Motor neuron (in vitro differentiated cells): Measurements from ENCODE around the gene CIBAR2. TPM values are rescaled to one million over a fixed set of nuclear protein-coding genes. Genes with fewer than 3 reads are reported as not detected.
A peak's percentile ranks its signal among the peaks of the same experiment; 100 is the strongest.

Experiments used
- ATAC-seq, 8 experiments: fragments of 200-7000 bp; cut with Tn5 transposase; replicated peaks in 6 of 8; 2 replicates each; pipeline ENCODE4 v1.8.0; 2021; ENCODE audit warnings: mild to moderate bottlenecking in 8 of 8, moderate library complexity in 8 of 8
- H3K27ac ChIP-seq, 2 donors: fragments of 250-450 bp; sonication (Bioruptor Pico); 2 replicates each; pipeline ENCODE4 v1.9.0; 2021; ENCODE audit warnings: antibody characterized with exemption in 2 of 2, mild to moderate bottlenecking in 2 of 2, moderate library complexity in 1 of 2
- H3K4me1 ChIP-seq, 2 donors: fragments of 250-450 bp; sonication (Bioruptor Pico); replicated peaks in 1 of 2; 2 replicates each; pipeline ENCODE4 v1.6.1; 2021; ENCODE audit warnings: antibody characterized with exemption in 2 of 2, mild to moderate bottlenecking in 2 of 2, moderate library complexity in 1 of 2
- H3K4me3 ChIP-seq, 5 donors: fragments of 250-450 bp; sonication (Bioruptor Pico); 2 replicates each; pipeline ENCODE4 v1.9.0; 2021; ENCODE audit warnings: antibody characterized with exemption in 5 of 5, mild to moderate bottlenecking in 5 of 5, moderate library complexity in 4 of 5
- WGBS, 10 experiments: fragments of 450-650 bp; shearing (Covaris generic); methylation state at CpG; one replicate each; pipeline ENCODE4 v1.0.0; 2022; 5-methylcytosine and 5-hydroxymethylcytosine counted together
- in situ Hi-C, 9 experiments: fragments of 400-800 bp; cut with MboI; loops; one replicate each; pipeline ENCODE4 v1.15.0; 2021; ENCODE audit warnings: low sequenced_read_pairs in 9 of 9, low pct_unique_long_range_greater_than_20kb in 2 of 9; ENCODE audit not compliant: unreplicated experiment in 9 of 9
- total RNA-seq, 8 experiments: library from RNA; unstranded; fragments of 300-600 nt; gene quantifications; 2 replicates each; pipeline versions ENCODE4 v1.2.3 to v1.2.4, GENCODE V29; 2022

Gene CIBAR2
- total RNA-seq, 8 experiments from 2014 or later, result 0.37 to 19.0 (median 0.98) TPM; not detected in 3

DNA sequence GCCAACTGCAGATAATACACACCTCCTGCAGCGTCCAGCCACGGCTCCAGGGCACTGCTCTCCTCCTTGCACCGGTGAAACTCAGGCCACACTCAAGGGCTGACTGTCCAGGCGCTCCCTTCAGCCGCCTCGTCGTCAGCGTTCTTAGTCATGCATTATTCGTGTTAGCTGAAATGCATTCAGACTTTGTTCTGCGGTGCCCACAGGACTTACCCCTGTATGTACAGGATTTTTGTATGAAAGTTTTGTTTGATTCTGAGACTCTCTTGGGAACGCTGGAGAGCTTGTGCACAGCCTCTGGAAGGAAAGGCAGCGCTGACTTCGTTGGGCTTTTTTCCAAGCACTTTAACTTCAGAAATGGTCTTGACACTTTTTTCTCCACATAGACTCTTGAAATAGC, 22.1 kb downstream of the CIBAR2 start:
- in situ Hi-C loops, result no loop called here
- Histone ChIP-seq H3K4me3 (no peak overlapping the region), H3K4me1 (peaks cover 27 to 32% of the 10 kb centered on the region in 2 donors), H3K27ac (no peak overlapping the region)
- ATAC-seq, result peak in 2 of 8 experiments; percentile 15
- WGBS, 10 experiments, result 25 to 66% (median 47%) methylated on average over 3 to 13 of the region's 13 CpGs; no CpG with 5 or more reads in 4 of the 10 experiments

DNA sequence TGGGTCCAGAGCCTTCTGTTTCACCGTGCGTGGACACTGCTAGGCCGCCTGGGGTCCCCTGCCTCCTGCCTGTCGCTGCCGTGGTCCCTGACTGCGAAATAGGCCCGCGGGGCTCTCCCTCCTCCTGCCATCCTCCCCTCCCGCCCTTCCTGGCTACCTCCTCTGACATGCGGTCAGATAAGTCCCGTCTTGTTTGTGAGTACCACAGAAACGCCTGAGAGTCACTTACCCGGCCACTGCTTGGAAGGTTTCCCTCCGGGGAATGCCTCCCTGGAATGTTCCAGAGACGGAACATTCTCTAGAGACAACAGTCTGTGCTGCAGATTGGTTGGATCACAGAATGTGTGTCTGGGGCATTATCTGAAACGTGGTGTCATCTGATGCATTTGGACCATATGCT, 22.7 kb downstream of the CIBAR2 start:
- in situ Hi-C loops, result no loop called here
- H3K4me3 ChIP-seq, result no peak overlapping the region
- peaks cover 28 to 37% of the 10 kb centered on the region in 2 donors for H3K4me1 ChIP-seq
- peak in 1 of 8 experiments; percentile 5 for ATAC-seq
- H3K27ac ChIP-seq, result no peak overlapping the region
- WGBS, 10 experiments, result 60 to 100% (median 81%) methylated on average over 1 to 6 of the region's 16 CpGs; no CpG with 5 or more reads in 3 of the 10 experiments

DNA sequence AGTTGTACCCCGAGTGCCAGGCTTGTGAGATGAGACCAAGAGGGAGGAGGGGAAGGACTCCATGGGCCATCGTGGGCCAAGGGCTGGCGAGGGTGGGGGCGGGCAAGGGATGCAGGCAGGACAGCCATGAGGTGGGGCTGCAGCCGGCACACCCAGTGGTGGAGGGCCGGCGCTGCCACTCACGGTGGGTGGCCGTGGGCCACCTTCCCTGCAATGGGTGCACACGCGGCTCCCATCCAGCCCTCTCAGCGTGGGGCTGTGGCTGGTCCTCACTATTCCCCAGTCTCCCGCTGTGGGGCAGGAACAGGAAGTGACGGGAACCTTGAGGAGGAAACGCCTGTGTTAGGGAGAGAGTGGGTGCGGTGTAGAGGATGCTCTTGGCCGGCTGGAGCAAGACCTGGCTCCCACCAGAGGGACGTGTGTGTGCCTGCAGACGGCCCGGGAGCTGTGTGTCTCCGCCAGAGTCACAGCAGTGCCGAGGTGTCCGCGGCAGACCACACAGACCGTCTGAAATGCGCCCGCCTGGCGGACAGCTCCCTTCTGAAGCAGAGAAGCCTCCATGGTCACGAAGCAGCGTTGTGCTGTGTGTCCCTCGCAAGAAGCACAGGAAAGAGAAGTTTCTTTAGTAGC, 23.6 kb downstream of the CIBAR2 start:
- in situ Hi-C loops, result no loop called here
- H3K4me1 ChIP-seq, result peaks cover 30 to 42% of the 10 kb centered on the region in 2 donors
- no peak overlapping the region for H3K27ac ChIP-seq
- 70 to 90% (median 80%) methylated on average over 2 to 11 of the region's 31 CpGs; no CpG with 5 or more reads in 5 of the 10 experiments for WGBS, 10 experiments
- ATAC-seq, result peak in 4 of 8 experiments; percentile 3 to 4 (median 3)
- no peak overlapping the region for H3K4me3 ChIP-seq

DNA sequence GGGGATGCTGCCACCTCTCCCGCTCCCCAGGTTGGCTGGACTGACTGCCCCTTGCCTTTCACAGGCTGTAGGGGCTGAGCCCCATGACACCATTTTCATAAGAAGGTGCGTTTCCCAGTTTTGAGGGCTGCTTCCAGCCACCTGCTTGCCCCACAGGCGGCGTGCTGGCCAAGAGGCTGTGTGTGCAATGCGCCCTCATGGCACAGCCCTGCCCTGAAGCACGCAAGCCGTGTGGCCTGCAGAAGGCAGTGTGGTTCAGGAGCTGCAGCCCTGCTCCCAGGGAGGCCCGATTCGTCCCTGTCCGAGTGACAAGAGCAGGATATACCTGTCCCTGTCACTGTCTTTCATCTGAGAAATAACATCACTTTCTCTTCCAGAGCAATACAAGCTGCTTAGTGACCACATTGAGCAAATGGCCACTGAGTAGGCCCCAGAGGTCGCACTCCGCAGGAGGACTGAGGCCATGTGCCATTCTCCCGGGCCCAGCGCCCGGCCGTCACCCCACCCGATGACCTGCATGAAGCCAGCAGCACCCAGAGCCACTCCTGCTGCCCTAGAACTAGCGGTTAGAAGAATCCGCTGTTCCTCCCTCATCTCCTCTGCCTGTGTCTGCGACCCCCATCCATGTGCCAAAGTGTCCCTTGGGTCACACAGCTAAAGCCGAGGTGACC, 24.2 kb downstream of the CIBAR2 start:
- no peak overlapping the region for H3K4me3 ChIP-seq
- in situ Hi-C loops, result no loop called here
- WGBS, 10 experiments, result 93 to 100% (median 100%) methylated on average over 1 to 10 of the region's 21 CpGs; no CpG with 5 or more reads in 4 of the 10 experiments
- H3K4me1 ChIP-seq, result peaks cover 37 to 49% of the 10 kb centered on the region in 2 donors
- no peak for ATAC-seq
- H3K27ac ChIP-seq, result no peak overlapping the region

DNA sequence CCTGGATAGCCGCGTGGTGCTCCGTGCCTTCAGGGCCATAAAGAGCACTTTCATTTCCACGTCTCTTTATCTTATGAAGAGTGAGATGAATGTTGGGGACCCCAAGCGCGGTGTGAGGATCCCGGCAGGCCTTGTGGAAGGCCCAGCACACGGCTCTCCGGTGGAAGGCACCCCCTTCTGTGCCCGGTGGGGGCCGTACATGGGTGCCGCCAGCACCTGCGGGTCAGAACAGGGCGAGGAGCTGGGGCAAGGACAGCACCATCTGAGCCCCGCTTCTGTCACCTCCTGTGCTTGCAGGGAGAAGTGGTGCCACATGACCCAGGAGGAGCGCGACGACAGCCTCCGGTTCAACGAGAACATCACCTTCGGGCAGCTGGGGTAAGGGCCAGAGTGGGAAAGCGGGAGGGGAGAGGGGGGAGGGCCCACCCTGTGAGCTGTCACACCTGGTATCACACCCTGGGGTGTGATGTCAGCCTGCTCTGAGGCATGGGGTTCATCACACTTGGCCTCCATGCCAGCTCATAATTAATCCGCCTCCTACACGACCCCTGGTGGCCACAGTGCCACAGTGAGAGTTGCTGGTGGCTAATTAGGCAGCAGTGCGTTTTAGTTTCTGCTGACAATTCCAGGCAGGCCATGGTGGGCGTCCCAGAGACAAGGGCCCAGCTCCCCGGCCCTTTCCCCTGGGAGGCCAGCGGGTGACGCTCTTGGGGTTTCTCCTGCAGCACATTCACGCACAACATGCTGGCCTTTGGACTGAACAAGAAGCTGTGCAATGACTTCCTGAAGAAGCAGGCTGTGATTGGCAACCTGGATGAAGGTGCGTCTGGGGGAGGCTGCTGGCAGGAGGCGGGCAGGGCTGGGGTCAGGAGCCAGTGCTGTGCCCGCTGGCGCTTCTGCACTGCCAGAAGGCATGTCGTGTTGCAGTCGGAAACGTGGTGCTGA, 25.7 kb downstream of the CIBAR2 start:
- 0 to 100% (median 80%) methylated on average over 1 to 3 of the region's 37 CpGs; no CpG with 5 or more reads in 7 of the 10 experiments for WGBS, 10 experiments
- ATAC-seq, result peak in 6 of 8 experiments; percentile 36 to 74 (median 42)
- in situ Hi-C loops, result no loop called here
- Histone ChIP-seq H3K4me3 (no peak overlapping the region), H3K4me1 (peaks cover 47 to 62% of the 10 kb centered on the region in 2 donors), H3K27ac (no peak overlapping the region)

DNA sequence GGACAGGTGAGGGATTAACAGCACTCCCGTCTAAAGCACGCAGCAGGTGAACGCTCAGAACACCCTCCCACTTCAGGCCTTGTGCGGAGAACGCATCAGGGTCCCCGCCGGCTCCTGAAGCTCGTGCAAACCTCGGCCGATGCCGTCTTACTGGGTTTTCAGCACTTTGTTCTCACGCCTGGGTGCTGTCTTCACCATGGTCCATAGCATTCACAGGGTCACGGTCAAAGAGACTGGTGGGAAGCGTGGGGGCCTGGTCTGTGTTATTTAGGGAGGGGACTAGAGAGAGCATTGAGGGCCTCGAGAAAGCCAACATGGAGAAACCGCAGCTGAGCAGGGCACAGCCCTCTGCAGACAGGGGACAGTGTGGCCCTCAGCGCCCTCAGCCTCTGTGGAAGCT, 26.6 kb downstream of the CIBAR2 start:
- no peak overlapping the region for H3K27ac ChIP-seq
- peaks cover 46 to 61% of the 10 kb centered on the region in 2 donors for H3K4me1 ChIP-seq
- no peak overlapping the region for H3K4me3 ChIP-seq
- no peak for ATAC-seq
- WGBS, 10 experiments, result 91% methylated on average over 6 of the region's 17 CpGs; no CpG with 5 or more reads in 9 of the 10 experiments
- in situ Hi-C loops, result no loop called here

DNA sequence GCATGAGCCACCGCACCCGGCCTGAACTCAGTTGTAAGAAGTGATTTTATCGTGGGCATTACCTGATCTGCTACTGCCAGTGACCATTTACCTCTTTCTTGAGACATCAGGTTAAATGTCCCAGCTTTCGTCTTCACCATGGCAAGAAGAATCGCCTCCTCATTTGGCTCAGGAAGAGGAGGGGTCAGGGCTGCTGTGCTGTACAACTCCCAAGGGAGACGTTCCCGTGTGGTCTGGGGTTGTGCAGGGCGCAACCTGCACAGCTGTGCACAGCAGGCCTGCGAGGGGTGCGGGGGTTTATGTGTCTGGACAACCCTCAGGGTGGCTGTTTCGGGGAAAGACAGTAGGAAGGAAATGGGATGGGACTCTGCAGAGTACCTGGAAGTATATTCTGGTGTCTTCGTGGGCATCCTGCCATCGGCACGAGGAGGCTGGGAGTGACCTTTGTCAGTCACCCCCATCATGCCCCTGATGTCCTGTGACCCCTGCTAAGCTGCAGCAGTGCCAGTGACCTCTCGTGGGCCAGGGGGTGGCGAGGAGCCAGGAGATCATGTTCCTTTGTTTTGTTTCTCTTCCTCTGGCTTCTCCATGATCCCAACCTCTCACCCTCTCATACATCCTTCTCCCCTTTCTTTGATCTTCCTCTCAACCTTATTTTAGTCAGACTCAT, 27.3 kb downstream of the CIBAR2 start:
- WGBS, 10 experiments, result 53 to 100% (median 88%) methylated on average over 1 to 7 of the region's 16 CpGs; no CpG with 5 or more reads in 1 of the 10 experiments
- no peak overlapping the region for H3K4me3 ChIP-seq
- in situ Hi-C loops, result no loop called here
- no peak overlapping the region for H3K27ac ChIP-seq
- H3K4me1 ChIP-seq, result peaks cover 39 to 58% of the 10 kb centered on the region in 2 donors
- no peak for ATAC-seq

DNA sequence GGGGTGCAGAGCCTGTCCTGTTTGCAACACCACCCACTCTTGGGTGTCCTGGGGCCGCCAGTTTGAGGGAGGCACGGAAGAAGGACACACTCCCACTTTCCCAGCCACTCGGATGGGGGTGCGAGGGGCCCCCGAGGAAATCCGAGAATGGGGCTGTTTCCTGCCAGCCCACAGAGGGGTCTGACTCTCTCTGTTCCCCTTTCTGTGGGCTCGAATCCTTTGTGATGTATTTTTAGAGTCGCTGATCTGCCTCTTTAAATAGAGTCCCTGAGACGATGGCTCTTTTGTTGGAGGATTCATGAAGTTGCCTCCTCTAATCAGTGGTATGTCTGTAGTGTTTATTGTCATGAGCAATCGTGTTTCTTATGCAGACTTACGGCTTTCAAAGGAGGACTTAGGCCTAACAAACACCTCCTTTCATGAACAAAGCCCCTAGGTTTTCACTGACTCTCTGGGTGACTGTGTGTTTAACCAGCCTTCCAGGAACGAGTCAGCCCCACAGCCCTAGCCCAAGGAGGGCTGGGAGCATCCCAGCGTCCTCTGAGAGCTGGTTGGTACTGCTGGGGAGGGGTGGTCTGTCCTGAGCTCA, 29.1 kb downstream of the CIBAR2 start:
- H3K27ac ChIP-seq, result no peak overlapping the region
- peaks cover 32 to 46% of the 10 kb centered on the region in 2 donors for H3K4me1 ChIP-seq
- no peak overlapping the region for H3K4me3 ChIP-seq
- in situ Hi-C loops, result no loop called here
- 0 to 60% (median 17%) methylated on average over 2 to 8 of the region's 13 CpGs; no CpG with 5 or more reads in 4 of the 10 experiments for WGBS, 10 experiments
- peak in 5 of 8 experiments; percentile 33 to 61 (median 45) for ATAC-seq

DNA sequence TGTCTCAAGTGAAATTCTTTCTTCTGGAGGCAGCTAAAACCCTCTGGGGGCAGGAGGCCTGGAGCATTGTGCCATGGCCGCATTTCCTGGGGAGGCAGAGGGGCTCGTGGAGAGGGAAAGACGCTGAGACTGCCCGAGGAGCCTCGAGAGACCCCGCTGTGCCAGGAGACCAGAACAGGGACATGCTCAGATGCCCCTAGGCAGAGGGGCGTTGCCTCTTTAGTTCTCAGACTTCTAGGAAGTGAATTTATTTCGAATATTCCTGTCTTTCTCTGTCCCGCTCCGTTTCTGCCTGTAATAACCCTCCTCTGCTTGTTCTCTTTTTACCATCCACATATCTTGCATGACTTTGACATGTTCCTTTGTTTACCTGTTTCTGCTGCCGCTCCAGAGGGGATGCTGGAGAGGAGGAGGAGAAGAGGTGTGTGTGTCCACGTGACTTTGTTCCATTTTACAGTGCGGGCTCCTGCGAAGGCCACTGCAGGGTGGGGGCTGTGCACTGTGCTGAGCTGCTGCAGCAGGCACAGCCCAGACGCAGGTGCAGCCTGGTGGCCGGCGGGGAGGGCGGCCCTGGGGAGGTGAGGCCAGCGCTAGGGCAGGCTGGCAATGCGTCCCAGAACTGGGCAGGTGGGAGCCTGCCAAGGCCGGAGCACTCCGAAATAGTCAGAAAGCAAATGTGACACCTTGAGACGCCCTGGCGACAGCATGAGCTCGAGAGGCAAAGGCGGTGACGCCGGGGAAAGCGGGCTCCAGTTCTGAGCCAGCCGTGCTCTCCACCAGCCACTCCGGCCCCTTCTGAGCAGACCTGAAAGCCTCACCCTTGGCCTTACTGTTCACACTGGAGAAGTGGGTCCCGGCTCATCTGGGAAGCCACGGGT, 29.9 kb downstream of the CIBAR2 start:
- no peak overlapping the region for H3K4me3 ChIP-seq
- H3K27ac ChIP-seq, result no peak overlapping the region
- peaks cover 32 to 46% of the 10 kb centered on the region in 2 donors for H3K4me1 ChIP-seq
- peak; percentile 35 to 85 (median 63) for ATAC-seq
- in situ Hi-C loops, result no loop called here
- WGBS, 10 experiments, result 0 to 82% (median 38%) methylated on average over 1 to 12 of the region's 33 CpGs; no CpG with 5 or more reads in 3 of the 10 experiments

DNA sequence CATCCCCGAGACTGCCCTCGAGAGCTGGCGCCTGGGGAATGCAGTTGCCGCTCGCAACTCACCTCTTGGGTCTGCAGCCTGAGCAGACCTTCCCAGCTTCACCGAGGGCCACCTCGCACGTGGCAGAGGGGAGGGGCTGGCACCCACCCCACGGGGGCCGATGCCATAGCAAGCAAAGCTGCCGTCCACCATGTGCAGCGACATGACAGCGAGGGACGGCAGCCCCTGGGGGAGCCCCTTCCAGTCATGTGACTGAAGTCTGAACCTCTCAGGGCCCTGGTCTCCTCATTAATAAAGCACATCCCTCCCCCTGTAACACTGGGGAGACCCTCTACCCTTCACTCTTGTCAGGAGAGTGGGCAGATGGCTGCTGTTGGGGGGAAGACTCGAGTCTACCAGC, 30.5 kb downstream of the CIBAR2 start:
- H3K4me1 ChIP-seq, result peaks cover 32 to 46% of the 10 kb centered on the region in 2 donors
- in situ Hi-C loops, result no loop called here
- 0 to 70% methylated on average over 1 to 4 of the region's 15 CpGs; no CpG with 5 or more reads in 8 of the 10 experiments for WGBS, 10 experiments
- H3K27ac ChIP-seq, result no peak overlapping the region
- H3K4me3 ChIP-seq, result no peak overlapping the region
- no peak for ATAC-seq

DNA sequence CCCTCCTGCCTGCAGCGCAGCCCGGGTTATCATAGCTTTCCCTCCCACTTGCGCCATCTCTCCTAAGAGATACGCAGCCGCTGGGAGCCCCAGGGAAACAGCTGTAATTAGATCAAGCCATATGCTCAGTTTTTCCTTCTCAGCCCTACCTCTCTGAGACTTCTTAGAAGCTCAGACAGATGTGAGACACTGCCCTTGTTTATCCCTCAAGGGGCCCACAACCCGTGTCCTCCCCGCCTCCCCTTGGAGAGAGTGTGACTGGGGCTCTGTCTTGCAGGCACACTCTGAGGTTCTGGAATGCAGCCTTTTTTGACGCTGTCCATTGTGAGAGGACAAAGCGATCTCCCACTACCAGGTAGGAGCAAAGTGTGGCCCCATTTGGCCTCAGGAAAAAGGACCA, 31.2 kb downstream of the CIBAR2 start:
- WGBS, 10 experiments, result 17 to 100% (median 70%) methylated on average over 1 to 9 of the region's 9 CpGs; no CpG with 5 or more reads in 2 of the 10 experiments
- Histone ChIP-seq H3K4me3 (no peak overlapping the region), H3K27ac (no peak overlapping the region), H3K4me1 (peaks cover 32 to 44% of the 10 kb centered on the region in 2 donors)
- peak in 1 of 8 experiments; percentile 16 for ATAC-seq
- in situ Hi-C loops, result no loop called here
